HEK293T (cell line): ENCODE measurements around the gene BGLAP.

Experiments
- CTCF ChIA-PET: fragments of 350-600 bp; formaldehyde crosslinking; extraction: SDS; loops from one replicate; lab custom pipeline; 2021; ENCODE audit warnings: antibody characterized with exemption, inconsistent platforms; lab: Yijun Ruan, JAX
- POLR2A ChIA-PET: fragments of 350-600 bp; formaldehyde crosslinking; extraction: SDS; loops from one replicate; lab custom pipeline; 2020; ENCODE audit warnings: antibody characterized with exemption, inconsistent platforms; lab: Yijun Ruan, JAX
- DNase-seq: peaks from one replicate; pipeline ENCODE4 v3.0.0; 2012; ENCODE audit warnings: mixed read lengths; ENCODE audit errors: extremely low spot score
- ARNT ChIP-seq: fragments of 450-650 bp; IDR thresholded peaks from 2 replicates; pipeline ENCODE4 v1.6.1; 2017; ENCODE audit warnings: mild to moderate bottlenecking
- BHLHE40 ChIP-seq: fragments of 450-650 bp; IDR thresholded peaks from 2 replicates; pipeline ENCODE4 v1.6.1; 2016; ENCODE audit warnings: mild to moderate bottlenecking, moderate library complexity, borderline replicate concordance
- CTBP1 ChIP-seq: fragments of 450-650 bp; IDR thresholded peaks from 2 replicates; pipeline ENCODE4 v1.6.1; 2016; ENCODE audit warnings: borderline replicate concordance
- ELF4 ChIP-seq: fragments of 450-650 bp; IDR thresholded peaks from 2 replicates; pipeline ENCODE4 v1.6.1; 2017; ENCODE audit warnings: antibody characterized with exemption
- FOXA1 ChIP-seq: fragments of 450-650 bp; IDR thresholded peaks from 2 replicates; pipeline ENCODE4 v1.6.1; 2016; ENCODE audit warnings: mild to moderate bottlenecking
- FOXK2 ChIP-seq: fragments of 450-650 bp; IDR thresholded peaks from 2 replicates; pipeline ENCODE4 v1.6.1; 2016; ENCODE audit warnings: mild to moderate bottlenecking
- FOXM1 ChIP-seq: fragments of 450-650 bp; IDR thresholded peaks from 2 replicates; pipeline ENCODE4 v1.6.1; 2017; ENCODE audit warnings: mild to moderate bottlenecking, borderline replicate concordance
- HDGF ChIP-seq: fragments of 450-650 bp; IDR thresholded peaks from 2 replicates; pipeline ENCODE4 v1.6.1; 2017; ENCODE audit warnings: antibody characterized with exemption, borderline replicate concordance
- L3MBTL2 ChIP-seq: fragments of 450-650 bp; conservative IDR thresholded peaks from 2 replicates; pipeline ENCODE4 v1.6.1; 2016; ENCODE audit warnings: mild to moderate bottlenecking
- LEF1 ChIP-seq: fragments of 450-650 bp; IDR thresholded peaks from 2 replicates; pipeline ENCODE4 v1.6.1; 2017; ENCODE audit warnings: mild to moderate bottlenecking, borderline replicate concordance
- NFRKB ChIP-seq: fragments of 450-650 bp; IDR thresholded peaks from 2 replicates; pipeline ENCODE4 v1.6.1; 2016; ENCODE audit warnings: mild to moderate bottlenecking, moderate library complexity
- PKNOX1 ChIP-seq: fragments of 450-650 bp; IDR thresholded peaks from 2 replicates; pipeline ENCODE4 v1.6.1; 2016
- SP1 ChIP-seq: fragments of 450-650 bp; IDR thresholded peaks from 2 replicates; pipeline ENCODE4 v1.6.1; 2017
- SUZ12 ChIP-seq: fragments of 450-650 bp; IDR thresholded peaks from 2 replicates; pipeline ENCODE4 v1.6.1; 2016; ENCODE audit warnings: mild to moderate bottlenecking
- TARDBP ChIP-seq: fragments of 450-650 bp; IDR thresholded peaks from 2 replicates; pipeline ENCODE4 v1.6.1; 2016
- ZNF384 ChIP-seq: fragments of 450-650 bp; IDR thresholded peaks from 2 replicates; pipeline ENCODE4 v1.6.1; 2016

Gene BGLAP

DNA sequence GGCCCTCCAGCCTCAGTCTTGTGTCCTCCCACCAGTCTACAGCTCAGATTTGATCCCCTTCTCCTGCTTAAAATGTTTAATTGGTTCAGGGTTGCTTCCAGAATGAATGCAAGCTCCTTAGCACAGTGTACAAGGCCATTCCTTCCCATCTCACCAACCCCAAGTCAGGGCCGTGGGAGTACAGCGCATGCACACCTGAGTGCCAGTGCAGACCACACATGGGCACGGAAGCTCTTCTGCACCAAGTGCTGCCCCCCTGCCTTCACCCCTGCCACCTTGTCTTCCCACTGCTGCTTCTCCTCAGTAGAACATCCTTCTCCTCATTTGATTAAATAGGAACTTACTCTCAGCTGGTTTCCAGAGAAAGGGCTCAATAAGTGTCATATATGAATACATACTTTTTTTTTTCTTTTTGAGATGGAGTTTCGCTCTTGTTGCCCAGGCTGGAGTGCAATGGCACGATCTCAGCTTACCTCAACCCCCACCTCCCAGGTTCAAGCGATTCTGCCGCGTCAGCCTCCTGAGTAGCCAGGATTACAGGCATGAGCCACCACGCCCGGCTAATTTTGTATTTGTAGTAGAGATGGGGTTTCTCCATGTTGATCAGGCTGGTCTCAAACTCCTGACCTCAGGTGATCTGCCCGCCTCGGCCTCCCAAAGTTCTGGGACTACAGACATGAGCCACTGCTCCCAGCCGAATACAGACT lies 19.8 kb upstream of the BGLAP start:
- no peak for DNase-seq
- ChIA-PET POLR2A (interaction anchor here (1.8 to 2.3 kb wide), 2 partner anchors 9 to 29 kb away, joined by 8 to 14 read pairs; partner anchors contain the start of genes PMF1 and SLC25A44), CTCF (interaction anchor here (1.1 to 1.2 kb wide), 2 partner anchors 80 to 92 kb away, joined by 3 to 4 read pairs; no protein-coding TSS in a partner anchor)
- TF ChIP-seq ARNT: no peak

DNA sequence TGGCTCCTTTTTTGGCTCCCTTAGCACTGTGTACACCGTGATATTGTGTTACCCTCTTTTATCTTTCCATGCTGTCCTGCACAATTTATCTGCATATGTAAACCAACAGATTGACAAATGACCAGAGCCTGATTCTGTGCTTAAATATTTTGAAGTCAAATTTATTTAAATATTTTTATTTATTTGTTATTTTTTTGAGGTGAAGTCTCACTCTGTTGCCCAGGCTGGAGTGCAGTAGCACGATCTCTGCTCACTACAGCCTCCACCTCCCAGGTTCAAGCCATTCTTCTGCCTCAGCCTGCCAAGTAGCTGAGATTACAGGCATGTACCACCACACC lies 16.3 kb upstream of the BGLAP start:
- CTCF ChIA-PET: interaction anchor here (0.7 to 3.8 kb wide), 16 partner anchors 8 to 135 kb away, joined by 3 to 37 read pairs (median 4); partner anchors contain the start of gene PMF1
- DNase-seq: no peak
- TF ChIP-seq FOXA1 (no peak), ZNF384 (no peak), L3MBTL2 (no peak), ELF4 (no peak), SP1 (no peak), FOXM1 (no peak), CTBP1 (no peak), HDGF (no peak), NFRKB (no peak), LEF1 (no peak), TARDBP (no peak), PKNOX1 (no peak), FOXK2 (no peak), ARNT (no peak), BHLHE40 (no peak)
- POLR2A ChIA-PET: interaction anchor here (1.0 to 4.5 kb wide), 3 partner anchors 13 to 84 kb away, joined by 4 to 30 read pairs (median 6); partner anchors contain the start of gene PMF1

DNA sequence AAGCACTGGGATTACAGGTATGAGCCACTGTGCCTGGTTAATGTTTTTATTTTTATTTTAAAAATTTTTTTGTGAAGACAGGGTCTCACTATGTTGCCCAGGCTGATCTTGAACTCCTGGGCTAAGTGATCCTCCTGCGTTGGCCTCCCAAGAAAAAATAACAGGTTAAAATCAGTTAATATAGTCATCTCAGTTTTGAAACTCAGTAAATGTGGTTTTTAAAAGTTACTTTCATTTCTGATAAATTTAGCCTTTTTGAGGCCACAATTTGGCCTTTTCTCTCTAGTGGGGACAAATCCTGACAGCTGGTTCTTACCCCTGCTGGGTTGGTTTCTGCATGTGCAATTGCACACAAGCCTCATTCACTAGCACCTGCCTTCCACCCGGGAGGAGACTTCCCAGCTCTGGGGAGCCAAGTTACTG lies 15.9 kb upstream of the BGLAP start:
- DNase-seq: no peak
- POLR2A ChIA-PET: interaction anchor here (1.5 to 4.5 kb wide), 2 partner anchors 13 to 85 kb away, joined by 6 to 30 read pairs; partner anchors contain the start of gene PMF1
- no peak for TF ChIP-seq SUZ12
- TF ChIP-seq HDGF: no peak
- CTCF ChIA-PET: interaction anchor here (0.8 to 3.8 kb wide), 7 partner anchors 8 to 102 kb away, joined by 3 to 37 read pairs (median 18); partner anchors contain the start of gene PMF1

DNA sequence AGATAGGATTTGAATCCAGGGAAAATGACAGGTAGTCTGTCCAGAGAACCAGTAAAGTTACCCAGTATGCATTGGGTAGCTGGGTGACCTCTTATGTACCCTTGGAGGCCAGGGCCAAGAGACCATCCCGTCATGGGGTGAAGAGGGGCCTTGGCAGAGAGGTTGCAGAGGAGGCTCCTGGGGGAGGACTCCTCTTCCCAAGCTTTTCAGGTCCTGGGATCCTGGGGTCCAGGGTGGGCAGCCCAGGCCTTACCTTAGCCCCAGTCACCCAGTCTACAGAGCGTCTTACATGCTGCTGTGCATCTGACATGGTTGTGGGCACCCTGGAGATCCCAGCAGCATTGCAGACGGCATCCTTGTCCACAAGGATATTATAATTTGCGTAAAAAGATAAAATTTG lies 15.2 kb upstream of the BGLAP start:
- POLR2A ChIA-PET: interaction anchor here (4.5 kb wide), 1 partner anchor 14 kb away, joined by 30 read pairs; the partner anchor contains the start of gene PMF1
- TF ChIP-seq NFRKB (no peak), HDGF (no peak), SP1 (no peak), TARDBP (no peak), SUZ12 (no peak), BHLHE40 (no peak), LEF1 (no peak)
- DNase-seq: no peak
- CTCF ChIA-PET: interaction anchor here (1.0 to 3.8 kb wide), 2 partner anchors 76 to 85 kb away, joined by 3 to 32 read pairs; no protein-coding TSS in a partner anchor

DNA sequence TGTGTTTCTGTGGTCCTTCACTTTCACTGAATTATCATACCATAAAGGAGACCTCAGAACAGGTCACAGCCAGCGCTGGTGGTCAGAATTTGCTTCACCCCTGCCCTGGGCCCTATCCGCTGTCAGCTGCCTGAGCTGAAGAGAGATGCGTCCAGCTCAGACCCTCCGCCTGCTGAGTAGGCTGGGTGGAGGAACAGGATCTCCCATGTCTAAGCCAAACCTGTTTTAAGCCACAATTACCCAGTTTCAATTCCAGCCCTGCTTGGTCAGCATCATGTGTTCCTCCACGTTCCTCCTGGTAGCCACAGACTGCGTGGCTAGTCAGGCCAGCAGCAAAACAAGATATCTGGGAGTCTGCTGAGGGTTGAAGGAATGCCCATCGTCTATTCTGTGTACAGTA lies 13.5 kb upstream of the BGLAP start:
- DNase-seq: no peak
- TF ChIP-seq ZNF384: no peak
- no peak for TF ChIP-seq NFRKB
- TF ChIP-seq ARNT: no peak
- no peak for TF ChIP-seq FOXK2
- TF ChIP-seq BHLHE40: no peak
- TF ChIP-seq SP1: no peak
- TF ChIP-seq FOXA1: no peak
- TF ChIP-seq TARDBP: no peak
- TF ChIP-seq HDGF: no peak
- TF ChIP-seq L3MBTL2: no peak
- no peak for TF ChIP-seq LEF1
- no peak for TF ChIP-seq PKNOX1
- no peak for TF ChIP-seq SUZ12
- TF ChIP-seq FOXM1: no peak
- no peak for TF ChIP-seq ELF4
- TF ChIP-seq CTBP1: no peak
- POLR2A ChIA-PET: no interaction called here
- CTCF ChIA-PET: no interaction called here

GRCh38 chr1:156229809-156230472 lies 12.0 kb upstream of the BGLAP start:
- no peak for TF ChIP-seq BHLHE40
- TF ChIP-seq TARDBP: no peak
- TF ChIP-seq SP1: no peak
- TF ChIP-seq ELF4: no peak
- no peak for TF ChIP-seq PKNOX1
- TF ChIP-seq ARNT: no peak
- no peak for TF ChIP-seq FOXM1
- no peak for TF ChIP-seq HDGF
- no peak for TF ChIP-seq SUZ12
- no peak for TF ChIP-seq FOXA1
- TF ChIP-seq LEF1: no peak
- no peak for TF ChIP-seq FOXK2
- no peak for TF ChIP-seq ZNF384
- TF ChIP-seq CTBP1: no peak
- no peak for TF ChIP-seq NFRKB
- TF ChIP-seq L3MBTL2: no peak
- DNase-seq: no peak
- POLR2A ChIA-PET: interaction anchor here (0.6 to 1.0 kb wide), 2 partner anchors 17 kb away, joined by 3 to 4 read pairs; partner anchors contain the start of gene PMF1
- CTCF ChIA-PET: no interaction called here
